ENCODE data around the gene SLC6A11.

- TF ChIP-seq CTCF (conservative IDR thresholded peaks at IDR 0.05; ENCODE audit: low read length) (no peak), EZH2phosphoT487 (IDR thresholded peaks at IDR 0.05; ENCODE audit: borderline replicate concordance, low read depth, low read length) (no peak)
These were observed 541 bp upstream of the SLC6A11 start for GRCh38 chr3:10815487-10815886.

All from OCI-LY7 (cell line).